PC-3 (cell line): Measurements from ENCODE around the gene FBXL16. TPM values are rescaled to one million over a fixed set of nuclear protein-coding genes. Genes with fewer than 3 reads are reported as not detected.

ENCODE experiments used
- ATAC-seq: fragments of 200-7000 bp; cut with Tn5 transposase; 2 replicates; pipeline ENCODE4 v1.9.1; 2020; ENCODE audit warnings: mild to moderate bottlenecking, moderate library complexity
- BruUV-seq: library from RNA; stranded (reverse); fragments of 400-500 nt; replicated peaks from 2 replicates; lab custom pipeline; 2021; lab: Mats Ljungman, UMichigan
- CTCF ChIA-PET: fragments of 300-600 bp; sonication (Branson Sonifier 250); formaldehyde crosslinking; loops from one replicate; lab custom pipeline; 2022; ENCODE audit warnings: antibody characterized with exemption; lab: Charles Lee
- POLR2A ChIA-PET: fragments of 300-600 bp; sonication (Branson Sonifier 250); formaldehyde crosslinking; loops from one replicate; lab custom pipeline; 2022; ENCODE audit warnings: antibody characterized with exemption; ENCODE audit not compliant: unreplicated experiment; lab: Charles Lee
- DNase-seq: peaks from one replicate; pipeline ENCODE4 v3.0.0-alpha.2; 2015
- H2AFZ ChIP-seq: fragments of 300-600 bp; sonication (generic); 2 replicates; pipeline ENCODE4 v1.6.0; 2016; ENCODE audit warnings: antibody characterized with exemption, low read length
- H3F3A ChIP-seq: fragments of 300-600 bp; sonication (generic); one replicate; pipeline ENCODE4 v1.6.0; 2017; ENCODE audit warnings: antibody characterized with exemption, low read length, control low read depth, mild to moderate bottlenecking; ENCODE audit not compliant: unreplicated experiment
- H3K27ac ChIP-seq: fragments of 300-600 bp; sonication (generic); 2 replicates; pipeline ENCODE4 v1.5.1; 2016; ENCODE audit warnings: mild to moderate bottlenecking, low read length
- H3K27me3 ChIP-seq: fragments of 300-600 bp; sonication (generic); 2 replicates; pipeline ENCODE4 v1.6.1; 2016; ENCODE audit warnings: low read length, mixed read lengths
- H3K36me3 ChIP-seq: fragments of 300-600 bp; sonication (generic); 2 replicates; pipeline ENCODE4 v1.6.1; 2016; ENCODE audit warnings: low read depth, mixed run types, low read length, mixed read lengths
- H3K4me1 ChIP-seq: fragments of 300-600 bp; sonication (generic); 2 replicates; pipeline ENCODE4 v1.5.1; 2016; ENCODE audit warnings: low read length; ENCODE audit not compliant: insufficient read depth
- H3K4me2 ChIP-seq: fragments of 300-600 bp; sonication (generic); 2 replicates; pipeline ENCODE4 v1.6.0; 2016; ENCODE audit warnings: low read length
- H3K4me3 ChIP-seq: fragments of 300-600 bp; sonication (generic); 2 replicates; pipeline ENCODE4 v1.5.1; 2016; ENCODE audit warnings: mild to moderate bottlenecking, low read length, mixed read lengths
- H3K79me2 ChIP-seq: fragments of 300-600 bp; sonication (generic); 2 replicates; pipeline ENCODE4 v1.6.1; 2017; ENCODE audit warnings: low read length, mixed read lengths
- H3K9ac ChIP-seq: fragments of 300-600 bp; sonication (generic); 2 replicates; pipeline ENCODE4 v1.6.0; 2016; ENCODE audit warnings: mild to moderate bottlenecking, low read length
- H3K9me2 ChIP-seq: fragments of 300-600 bp; sonication (generic); replicated peaks from 2 replicates; pipeline ENCODE4 v1.6.1; 2016; ENCODE audit warnings: mixed run types, low read length, mixed read lengths
- H3K9me3 ChIP-seq: fragments of 300-600 bp; sonication (generic); 2 replicates; pipeline ENCODE4 v1.6.1; 2016; ENCODE audit warnings: low read length, mixed read lengths
- H4K20me1 ChIP-seq: fragments of 300-600 bp; sonication (generic); 2 replicates; pipeline ENCODE4 v1.6.1; 2016; ENCODE audit warnings: low read length, mixed read lengths
- EZH2 ChIP-seq: fragments of 300-600 bp; sonication (generic); IDR thresholded peaks from one replicate; pipeline ENCODE4 v1.6.1; 2017; ENCODE audit warnings: antibody characterized with exemption, mild to moderate bottlenecking, low read length; ENCODE audit not compliant: unreplicated experiment
- EZH2phosphoT487 ChIP-seq: fragments of 300-600 bp; sonication (generic); IDR thresholded peaks from 2 replicates; pipeline ENCODE4 v1.6.1; 2018; ENCODE audit warnings: mild to moderate bottlenecking, antibody characterized with exemption, low read length, borderline replicate concordance
- intact Hi-C: fragments of 100-400 bp; cut with micrococcal nuclease; formaldehyde crosslinking; loops from 2 replicates; pipeline ENCODE4 v1.9.0; 2023
- total RNA-seq: library from RNA; depleted of rRNA; stranded (reverse); fragments of >200 nt; gene quantifications from 2 replicates; pipeline ENCODE4 v1.2.3, GENCODE V29; 2014
- TF ChIP-seq, protein P1 (sequence below): fragments of 300-600 bp; sonication (generic); conservative IDR thresholded peaks from 2 replicates; pipeline ENCODE4 v1.5.1; 2017; ENCODE audit warnings: antibody characterized with exemption, low read depth, mild to moderate bottlenecking, low read length

FBXL16 gene
- total RNA-seq, 1 experiment from 2014 or later: 7.5 TPM

DNA sequence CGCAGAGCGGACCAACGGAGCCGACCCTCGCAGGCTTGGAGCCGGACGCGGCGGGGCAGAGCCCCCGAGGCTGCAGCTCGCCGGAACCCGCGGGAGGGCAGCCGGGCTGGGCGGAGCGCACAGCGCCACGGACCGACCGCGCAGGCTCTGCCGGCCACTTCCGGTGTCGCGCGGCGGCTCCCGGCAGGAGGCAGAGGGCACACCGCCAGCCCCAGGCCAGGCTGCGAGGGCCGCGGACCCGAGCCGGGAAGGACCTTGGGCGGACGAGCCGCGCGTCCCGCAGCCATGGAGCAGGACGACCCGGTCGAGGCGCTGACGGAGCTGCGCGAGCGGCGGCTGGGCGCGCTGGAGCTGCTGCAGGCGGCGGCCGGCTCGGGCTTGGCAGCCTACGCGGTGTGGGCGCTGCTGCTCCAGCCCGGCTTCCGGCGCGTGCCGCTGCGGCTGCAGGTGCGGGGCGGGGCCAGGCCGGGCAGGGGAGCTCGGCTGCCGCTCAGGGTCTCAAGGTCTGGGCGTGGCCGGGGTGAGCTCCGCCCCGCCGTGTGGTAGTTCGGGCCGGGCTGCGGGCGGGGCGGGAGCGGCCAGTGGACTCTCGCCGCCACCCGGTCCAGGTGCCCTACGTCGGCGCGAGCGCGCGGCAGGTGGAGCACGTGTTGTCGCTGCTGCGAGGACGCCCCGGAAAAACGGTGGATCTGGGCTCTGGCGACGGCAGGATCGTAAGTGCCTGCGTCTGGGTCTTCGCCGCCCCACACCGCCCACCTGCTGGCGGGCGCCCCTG lies 15.6 kb upstream of the FBXL16 start, which contains the start of gene ANTKMT:
TSS of gene ANTKMT (plus strand) at position 157 of the 775 bp plus-strand sequence. CDS start at position 286, 129 bp downstream.
- no peaks in the 10 kb centered on the region for H3K27me3 ChIP-seq
- H3K9me3 ChIP-seq: no peaks in the 10 kb centered on the region
- H3K4me3 ChIP-seq: peak within 1 kb of the TSS; percentile 82
- peak within 1 kb of the TSS; percentile 69 for H3K9ac ChIP-seq
- CTCF ChIA-PET: interaction anchor here (0.6 kb wide), 1 partner anchor 16 kb away, joined by 3 read pairs; no protein-coding TSS in a partner anchor
- peak within 1 kb of the TSS; percentile 93 for H3K4me2 ChIP-seq
- POLR2A ChIA-PET: interaction anchor here (0.8 to 1.4 kb wide), 2 partner anchors 9 to 10 kb away, joined by 3 to 5 read pairs; no protein-coding TSS in a partner anchor
- TF ChIP-seq EZH2phosphoT487: peak; percentile 83
- TF ChIP-seq EZH2: no peak
- TF ChIP-seq, protein P1, sequence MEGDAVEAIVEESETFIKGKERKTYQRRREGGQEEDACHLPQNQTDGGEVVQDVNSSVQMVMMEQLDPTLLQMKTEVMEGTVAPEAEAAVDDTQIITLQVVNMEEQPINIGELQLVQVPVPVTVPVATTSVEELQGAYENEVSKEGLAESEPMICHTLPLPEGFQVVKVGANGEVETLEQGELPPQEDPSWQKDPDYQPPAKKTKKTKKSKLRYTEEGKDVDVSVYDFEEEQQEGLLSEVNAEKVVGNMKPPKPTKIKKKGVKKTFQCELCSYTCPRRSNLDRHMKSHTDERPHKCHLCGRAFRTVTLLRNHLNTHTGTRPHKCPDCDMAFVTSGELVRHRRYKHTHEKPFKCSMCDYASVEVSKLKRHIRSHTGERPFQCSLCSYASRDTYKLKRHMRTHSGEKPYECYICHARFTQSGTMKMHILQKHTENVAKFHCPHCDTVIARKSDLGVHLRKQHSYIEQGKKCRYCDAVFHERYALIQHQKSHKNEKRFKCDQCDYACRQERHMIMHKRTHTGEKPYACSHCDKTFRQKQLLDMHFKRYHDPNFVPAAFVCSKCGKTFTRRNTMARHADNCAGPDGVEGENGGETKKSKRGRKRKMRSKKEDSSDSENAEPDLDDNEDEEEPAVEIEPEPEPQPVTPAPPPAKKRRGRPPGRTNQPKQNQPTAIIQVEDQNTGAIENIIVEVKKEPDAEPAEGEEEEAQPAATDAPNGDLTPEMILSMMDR: no peak
- ATAC-seq (peak; percentile 64), DNase-seq (peak; percentile 79)
- H3K36me3 ChIP-seq: no peaks in the 10 kb centered on the region
- peak within 1 kb of the TSS; percentile 43 for H3K27ac ChIP-seq
- BruUV-seq: no TSS peak
- intact Hi-C loops: loop anchor here (1.0 kb wide), 1 partner anchor 9 kb away; no protein-coding TSS in a partner anchor
- H3K9me2 ChIP-seq: no peaks in the 10 kb centered on the region
- H3F3A ChIP-seq: peaks cover under 1% of the 10 kb centered on the region
- H3K4me1 ChIP-seq: peaks cover 25% of the 10 kb centered on the region
- peaks cover 10% of the 10 kb centered on the region for H3K79me2 ChIP-seq
- peaks cover 8% of the 10 kb centered on the region; the same call in 1 of the 2 replicates for H4K20me1 ChIP-seq
- peak within 1 kb of the TSS; percentile 67; the same call in 1 of the 2 replicates for H2AFZ ChIP-seq

DNA sequence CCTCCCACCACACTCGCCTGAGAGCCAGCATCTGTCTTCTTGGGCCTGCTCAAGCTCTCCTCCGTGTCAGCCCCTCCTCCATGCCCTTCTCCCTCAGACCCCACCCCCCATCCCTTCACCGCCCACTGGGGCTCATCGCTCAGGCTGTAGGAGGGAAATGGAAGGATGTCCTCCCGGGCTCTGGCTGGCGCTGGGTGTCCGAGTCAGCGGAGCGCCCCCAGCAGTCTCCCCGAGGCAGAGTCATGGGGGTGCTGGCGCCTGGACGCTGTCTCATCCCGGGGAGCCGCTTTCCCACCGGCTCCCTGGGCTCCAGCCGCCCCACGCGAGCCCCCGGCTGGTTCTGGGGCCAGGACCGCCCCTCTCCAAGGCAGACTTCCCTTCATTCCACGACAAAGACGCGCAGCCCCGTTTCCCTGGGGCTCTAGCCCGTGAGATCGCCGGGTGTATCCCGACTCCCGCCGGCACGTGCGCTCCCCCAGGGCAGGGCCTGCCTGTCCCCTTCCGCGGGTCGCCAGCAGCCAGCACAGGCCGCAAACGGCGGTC lies 14.9 kb upstream of the FBXL16 start:
- H3K4me3 ChIP-seq: peak overlapping the region; percentile 82
- BruUV-seq: no TSS peak
- no peaks in the 10 kb centered on the region for H3K27me3 ChIP-seq
- H3K9me3 ChIP-seq: no peaks in the 10 kb centered on the region
- H3K27ac ChIP-seq: peak overlapping the region; percentile 43
- intact Hi-C loops: loop anchor here (1.0 kb wide), 1 partner anchor 8 kb away; no protein-coding TSS in a partner anchor
- no peaks in the 10 kb centered on the region for H3F3A ChIP-seq
- peak; percentile 46 for ATAC-seq
- H4K20me1 ChIP-seq: peaks cover 8% of the 10 kb centered on the region; the same call in 1 of the 2 replicates
- H3K79me2 ChIP-seq: peaks cover 16% of the 10 kb centered on the region
- DNase-seq: peak; percentile 50
- peak overlapping the region; percentile 93 for H3K4me2 ChIP-seq
- peak overlapping the region; percentile 67; the same call in 1 of the 2 replicates for H2AFZ ChIP-seq
- ChIA-PET POLR2A (interaction anchor here (0.7 to 1.4 kb wide), 2 partner anchors 8 to 68 kb away, joined by 3 to 5 read pairs; partner anchors contain the start of gene CHTF18), CTCF (interaction anchor here (0.5 kb wide), 1 partner anchor 337 kb away, joined by 3 read pairs; no protein-coding TSS in a partner anchor)
- peaks cover 26% of the 10 kb centered on the region for H3K4me1 ChIP-seq
- peak overlapping the region; percentile 69 for H3K9ac ChIP-seq
- H3K36me3 ChIP-seq: no peaks in the 10 kb centered on the region
- TF ChIP-seq, protein P1: no peak
- TF ChIP-seq EZH2 (no peak), EZH2phosphoT487 (no peak)
- H3K9me2 ChIP-seq: no peaks in the 10 kb centered on the region
